GM12875 (cell line): ENCODE data around the gene AKAP1.

Source experiments
- H3K4me3 ChIP-seq: one replicate; pipeline ENCODE4 v1.5.1; 2011; ENCODE audit warnings: low read depth, low read length, control low read depth
- CTCF ChIP-seq: IDR thresholded peaks from 2 replicates; pipeline ENCODE4 v1.5.1; 2011; ENCODE audit warnings: low read depth, mild to moderate bottlenecking, control low read depth, inconsistent platforms, low read length, moderate library complexity, borderline replicate concordance; ENCODE audit not compliant: insufficient read depth

AKAP1 gene

DNA sequence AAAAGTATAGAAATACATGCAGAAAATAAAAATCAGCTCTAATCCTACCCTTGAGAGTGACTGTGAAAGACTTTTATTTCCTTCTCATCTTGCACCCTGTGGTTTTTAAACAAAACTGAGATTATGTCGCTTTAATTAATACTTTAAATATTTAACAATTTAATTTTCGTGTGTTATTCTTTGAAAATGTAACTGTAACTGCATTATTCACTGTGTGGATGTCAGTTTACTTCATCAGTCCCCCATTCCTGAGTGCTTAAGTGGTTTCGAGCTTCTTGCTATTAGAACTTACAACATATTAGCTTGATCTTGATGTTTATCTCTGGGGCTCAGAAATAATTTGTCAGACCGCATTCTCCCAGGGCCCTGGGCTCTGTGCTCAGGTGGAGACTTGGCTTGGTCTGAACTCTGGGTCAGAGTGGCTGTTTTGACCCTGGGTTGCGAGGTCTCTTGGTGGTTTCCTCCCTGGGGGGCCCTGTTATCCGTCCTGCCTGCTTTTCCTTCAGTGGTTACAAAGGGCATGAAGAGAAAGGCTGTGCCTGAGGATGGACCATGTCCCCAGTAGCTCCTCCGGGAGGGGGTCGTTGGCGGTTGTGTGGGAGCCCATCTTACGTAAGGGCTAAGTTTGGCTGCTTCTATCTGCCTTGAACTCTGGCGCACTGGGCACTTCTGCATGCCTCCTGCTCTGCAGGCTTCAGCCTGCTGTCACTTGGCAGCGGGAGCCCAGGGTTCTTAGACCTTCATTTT lies 25.7 kb downstream of the AKAP1 start:
- no peak overlapping the region for H3K4me3 ChIP-seq
- no peak for TF ChIP-seq CTCF

DNA sequence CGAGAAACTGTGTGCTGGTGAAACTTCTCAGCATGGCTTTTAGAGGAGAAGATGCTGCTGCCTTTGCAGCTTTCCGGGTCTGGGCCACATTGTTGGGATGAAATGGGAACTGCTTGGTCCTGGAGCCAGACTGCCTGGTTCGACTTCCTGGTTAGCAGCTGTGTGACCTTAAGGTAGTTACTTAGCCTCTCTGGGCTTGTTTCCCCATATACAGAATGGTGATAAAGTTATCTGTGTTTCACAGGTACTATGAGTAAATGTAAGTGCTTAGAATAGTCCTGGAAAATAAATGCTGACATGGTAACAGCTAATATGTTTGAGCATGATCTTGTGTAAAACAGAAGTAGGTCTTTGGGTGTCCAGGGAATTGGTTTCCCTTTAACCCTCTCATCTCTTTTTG lies 26.3 kb downstream of the AKAP1 start:
- no peak for TF ChIP-seq CTCF

GRCh38 chr17:57113011-57113410 lies 28.0 kb downstream of the AKAP1 start:
- no peak for TF ChIP-seq CTCF
- no peak overlapping the region for H3K4me3 ChIP-seq

More for the DNA sequence above, 26.3 kb downstream of the AKAP1 start:
- no peak overlapping the region for H3K4me3 ChIP-seq

GRCh38 chr17:57113656-57114055 lies 28.6 kb downstream of the AKAP1 start:
- no peak overlapping the region for H3K4me3 ChIP-seq
- no peak for TF ChIP-seq CTCF

GRCh38 chr17:57114085-57114673 lies 29.1 kb downstream of the AKAP1 start:
- peak; percentile 91 for TF ChIP-seq CTCF
- H3K4me3 ChIP-seq: no peak overlapping the region

- no peak for TF ChIP-seq CTCF
- no peak overlapping the region for H3K4me3 ChIP-seq
Observed at GRCh38 chr17:57115377-57115776, 30.3 kb downstream of the AKAP1 start.

GRCh38 chr17:57115916-57116315 lies 30.9 kb downstream of the AKAP1 start:
- no peak overlapping the region for H3K4me3 ChIP-seq
- no peak for TF ChIP-seq CTCF
